WERI-Rb-1 (cell line): ENCODE data around the gene LIG4.

Experiments
- DNase-seq: peaks from one replicate; pipeline ENCODE4 v3.0.0-alpha.2; 2020
- H3K27ac ChIP-seq: fragments of 250-450 bp; sonication (Bioruptor Pico); 2 replicates; pipeline ENCODE4 v1.5.1; 2020; ENCODE audit warnings: mild to moderate bottlenecking, moderate library complexity
- H3K27me3 ChIP-seq: fragments of 250-450 bp; sonication (Bioruptor Pico); 2 replicates; pipeline ENCODE4 v1.5.1; 2021; ENCODE audit warnings: mild to moderate bottlenecking, low read depth, moderate library complexity; ENCODE audit not compliant: insufficient read depth, severe bottlenecking
- H3K36me3 ChIP-seq: fragments of 250-450 bp; sonication (Bioruptor Pico); 2 replicates; pipeline ENCODE4 v1.5.1; 2020; ENCODE audit warnings: mild to moderate bottlenecking, moderate library complexity
- H3K4me3 ChIP-seq: 2 replicates; pipeline ENCODE4 v1.5.1; 2011; ENCODE audit warnings: low read depth, mild to moderate bottlenecking, control low read depth, low read length
- H3K9me3 ChIP-seq: fragments of 250-450 bp; sonication (Bioruptor Pico); 2 replicates; pipeline ENCODE4 v1.5.1; 2021; ENCODE audit warnings: mild to moderate bottlenecking, moderate library complexity; ENCODE audit not compliant: severe bottlenecking
- CTCF ChIP-seq: IDR thresholded peaks from 2 replicates; pipeline ENCODE4 v1.5.1; 2011; ENCODE audit warnings: low read depth, mild to moderate bottlenecking, control low read depth, inconsistent platforms, low read length

LIG4 gene

GRCh38 chr13:108200781-108201398 lies 14.4 kb downstream of the LIG4 start:
- Histone ChIP-seq H3K27me3 (no peaks in the 10 kb centered on the region), H3K27ac (no peak overlapping the region), H3K9me3 (no peaks in the 10 kb centered on the region), H3K4me3 (no peak overlapping the region), H3K36me3 (no peaks in the 10 kb centered on the region)
- TF ChIP-seq CTCF, result no peak
- DNase-seq, result no peak

- Histone ChIP-seq H3K27me3 (no peaks in the 10 kb centered on the region), H3K9me3 (peaks cover 14% of the 10 kb centered on the region), H3K36me3 (no peaks in the 10 kb centered on the region), H3K27ac (no peak overlapping the region), H3K4me3 (no peak overlapping the region)
- no peak for DNase-seq
- no peak for TF ChIP-seq CTCF
These were observed 19.5 kb downstream of the LIG4 start for GRCh38 chr13:108195861-108196260.

- Histone ChIP-seq H3K27ac (no peak overlapping the region), H3K4me3 (no peak overlapping the region), H3K36me3 (no peaks in the 10 kb centered on the region), H3K27me3 (no peaks in the 10 kb centered on the region), H3K9me3 (peaks cover 14% of the 10 kb centered on the region)
- no peak for DNase-seq
- no peak for TF ChIP-seq CTCF
These were observed 20.2 kb downstream of the LIG4 start for GRCh38 chr13:108195146-108195545.

GRCh38 chr13:108194435-108194936 lies 20.9 kb downstream of the LIG4 start:
- Histone ChIP-seq H3K27ac (no peak overlapping the region), H3K27me3 (no peaks in the 10 kb centered on the region), H3K4me3 (no peak overlapping the region), H3K9me3 (peaks cover 14% of the 10 kb centered on the region), H3K36me3 (no peaks in the 10 kb centered on the region)
- TF ChIP-seq CTCF, result no peak
- DNase-seq, result no peak

- Histone ChIP-seq H3K9me3 (peaks cover 14% of the 10 kb centered on the region), H3K27ac (no peak overlapping the region), H3K36me3 (no peaks in the 10 kb centered on the region), H3K27me3 (no peaks in the 10 kb centered on the region), H3K4me3 (no peak overlapping the region)
- DNase-seq, result no peak
- TF ChIP-seq CTCF, result no peak
These were observed 21.5 kb downstream of the LIG4 start for GRCh38 chr13:108193806-108194205.

- no peak for DNase-seq
- Histone ChIP-seq H3K9me3 (peaks cover 14% of the 10 kb centered on the region), H3K36me3 (no peaks in the 10 kb centered on the region), H3K27ac (no peak overlapping the region), H3K4me3 (no peak overlapping the region), H3K27me3 (no peaks in the 10 kb centered on the region)
- no peak for TF ChIP-seq CTCF
These were observed 24.4 kb downstream of the LIG4 start for GRCh38 chr13:108190897-108191296.
